ELF-1 (cell line): Measurements from ENCODE around the gene EGFR.
"Not testable (repeated sequence)": the region's sequence is repeated elsewhere in the genome, so short reads cannot be mapped to it uniquely, and the experiment has no call there.

Experiments
- DNase-seq: peaks from one replicate; pipeline ENCODE4 v3.0.0-alpha.2; 2016; ENCODE audit warnings: low read depth, low spot score

EGFR gene

DNA sequence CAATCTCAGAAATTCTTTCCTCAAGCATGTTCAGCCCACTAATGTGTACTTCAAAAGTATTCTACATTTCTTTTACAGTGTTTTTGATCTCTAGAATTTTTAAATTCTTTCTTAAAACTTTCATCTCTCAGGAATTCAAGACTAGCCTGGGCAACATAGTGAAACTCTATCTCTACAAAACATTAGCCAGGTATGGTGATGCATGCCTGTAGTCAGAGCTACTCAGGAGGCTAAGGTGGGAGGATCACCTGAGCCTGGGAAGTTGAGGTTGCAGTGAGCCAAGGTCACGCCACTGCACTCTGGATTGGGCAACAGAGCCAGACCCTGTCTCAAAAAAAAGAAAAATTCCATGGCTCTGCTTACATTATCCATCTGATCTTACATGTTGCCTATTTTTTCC lies 5.0 kb upstream of the EGFR start:
- DNase-seq = no peak

DNA sequence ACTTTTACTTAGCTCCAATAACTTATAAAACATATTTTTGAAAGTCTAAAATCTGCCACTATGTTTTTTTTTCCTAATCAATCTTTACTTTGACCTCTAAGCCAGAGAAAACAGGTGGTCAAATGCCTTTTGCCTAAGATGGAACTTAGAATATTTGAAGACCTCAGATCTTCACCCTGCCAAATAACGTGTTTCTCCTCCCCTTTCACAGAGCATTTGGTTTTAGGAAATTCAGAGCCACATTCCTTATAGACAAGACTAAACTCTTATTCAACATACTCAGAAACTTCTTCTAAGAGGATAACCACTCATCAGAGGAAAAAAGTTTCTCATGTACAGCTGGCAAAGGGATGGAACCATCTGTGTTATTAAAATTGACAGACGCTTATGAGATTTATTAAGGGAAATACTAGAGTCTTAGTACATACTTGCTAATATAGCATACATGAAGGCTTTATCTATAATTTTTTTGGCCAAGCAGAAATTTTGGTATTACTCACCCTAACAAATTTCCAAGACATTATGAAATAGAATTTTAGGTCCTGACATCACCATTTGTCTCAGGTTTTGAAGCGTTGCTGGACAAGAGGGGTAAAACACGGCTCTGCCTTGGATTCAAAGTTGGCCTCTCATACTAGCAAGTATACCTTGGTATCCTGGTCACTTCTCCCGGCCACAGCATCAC lies 2.6 kb upstream of the EGFR start:
- DNase-seq = no peak

DNA sequence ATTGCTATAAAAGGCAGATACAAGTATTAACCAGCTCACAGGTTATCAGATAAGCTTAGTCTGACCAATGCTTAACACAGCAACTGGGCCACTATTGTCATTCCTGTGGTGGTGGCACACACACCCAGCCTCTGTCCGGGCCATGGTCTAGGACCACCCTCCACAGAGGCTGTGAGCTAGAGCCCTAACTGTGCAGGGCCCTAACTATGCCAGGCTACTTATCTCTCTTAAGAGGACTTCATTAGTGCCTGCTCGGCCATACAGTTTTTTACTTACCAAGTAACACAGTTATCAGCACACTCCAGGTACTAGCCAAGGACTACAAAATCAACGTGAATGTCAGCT lies 2.1 kb upstream of the EGFR start:
- DNase-seq = no peak

DNA sequence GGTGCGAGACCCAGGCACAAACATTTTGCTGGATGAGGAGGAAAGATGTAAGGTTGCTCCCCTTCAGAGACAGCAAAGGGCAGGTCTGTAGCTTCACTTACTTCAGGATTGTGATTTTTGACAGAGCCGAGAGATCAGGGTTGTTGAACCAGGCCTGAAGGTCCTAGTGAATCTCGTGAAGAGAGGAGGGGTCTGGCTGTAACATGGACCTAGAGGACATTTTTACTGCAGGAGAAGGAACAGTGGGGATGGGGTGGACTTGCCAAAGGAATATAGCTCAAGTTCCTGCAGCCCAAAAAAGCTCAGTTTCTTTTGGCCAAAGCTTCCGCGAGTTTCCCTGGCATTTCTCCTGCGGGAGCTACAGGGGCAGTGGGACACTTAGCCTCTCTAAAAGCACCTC lies 976 bp upstream of the EGFR start:
- no peak for DNase-seq

DNA sequence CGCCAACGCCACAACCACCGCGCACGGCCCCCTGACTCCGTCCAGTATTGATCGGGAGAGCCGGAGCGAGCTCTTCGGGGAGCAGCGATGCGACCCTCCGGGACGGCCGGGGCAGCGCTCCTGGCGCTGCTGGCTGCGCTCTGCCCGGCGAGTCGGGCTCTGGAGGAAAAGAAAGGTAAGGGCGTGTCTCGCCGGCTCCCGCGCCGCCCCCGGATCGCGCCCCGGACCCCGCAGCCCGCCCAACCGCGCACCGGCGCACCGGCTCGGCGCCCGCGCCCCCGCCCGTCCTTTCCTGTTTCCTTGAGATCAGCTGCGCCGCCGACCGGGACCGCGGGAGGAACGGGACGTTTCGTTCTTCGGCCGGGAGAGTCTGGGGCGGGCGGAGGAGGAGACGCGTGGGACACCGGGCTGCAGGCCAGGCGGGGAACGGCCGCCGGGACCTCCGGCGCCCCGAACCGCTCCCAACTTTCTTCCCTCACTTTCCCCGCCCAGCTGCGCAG lies 424 bp downstream of the EGFR start:
- peak; percentile 50 for DNase-seq

DNA sequence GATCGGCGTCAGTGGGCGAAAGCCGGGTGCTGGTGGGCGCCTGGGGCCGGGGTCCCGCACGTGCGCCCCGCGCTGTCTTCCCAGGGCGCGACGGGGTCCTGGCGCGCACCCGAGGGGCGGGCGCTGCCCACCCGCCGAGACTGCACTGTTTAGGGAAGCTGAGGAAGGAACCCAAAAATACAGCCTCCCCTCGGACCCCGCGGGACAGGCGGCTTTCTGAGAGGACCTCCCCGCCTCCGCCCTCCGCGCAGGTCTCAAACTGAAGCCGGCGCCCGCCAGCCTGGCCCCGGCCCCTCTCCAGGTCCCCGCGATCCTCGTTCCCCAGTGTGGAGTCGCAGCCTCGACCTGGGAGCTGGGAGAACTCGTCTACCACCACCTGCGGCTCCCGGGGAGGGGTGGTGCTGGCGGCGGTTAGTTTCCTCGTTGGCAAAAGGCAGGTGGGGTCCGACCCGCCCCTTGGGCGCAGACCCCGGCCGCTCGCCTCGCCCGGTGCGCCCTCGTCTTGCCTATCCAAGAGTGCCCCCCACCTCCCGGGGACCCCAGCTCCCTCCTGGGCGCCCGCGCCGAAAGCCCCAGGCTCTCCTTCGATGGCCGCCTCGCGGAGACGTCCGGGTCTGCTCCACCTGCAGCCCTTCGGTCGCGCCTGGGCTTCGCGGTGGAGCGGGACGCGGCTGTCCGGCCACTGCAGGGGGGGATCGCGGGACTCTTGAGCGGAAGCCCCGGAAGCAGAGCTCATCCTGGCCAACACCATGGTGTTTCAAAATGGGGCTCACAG lies 1.1 kb downstream of the EGFR start:
- DNase-seq = peak; percentile 45

DNA sequence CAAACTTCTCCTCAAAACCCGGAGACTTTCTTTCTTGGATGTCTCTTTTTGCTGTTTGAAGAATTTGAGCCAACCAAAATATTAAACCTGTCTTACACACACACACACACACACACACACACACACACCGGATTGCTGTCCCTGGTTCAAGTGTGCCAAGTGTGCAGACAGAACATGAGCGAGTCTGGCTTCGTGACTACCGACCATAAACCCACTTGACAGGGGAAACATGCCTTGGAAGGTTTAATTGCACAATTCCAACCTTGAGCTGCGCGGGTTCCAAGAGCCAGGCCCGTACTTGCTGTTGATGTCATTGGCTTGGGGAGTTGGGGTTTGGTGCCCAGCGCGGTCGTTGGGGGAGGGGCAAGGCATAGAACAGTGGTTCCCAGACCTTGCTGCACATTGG lies 1.7 kb downstream of the EGFR start:
- DNase-seq = peak; percentile 20

DNA sequence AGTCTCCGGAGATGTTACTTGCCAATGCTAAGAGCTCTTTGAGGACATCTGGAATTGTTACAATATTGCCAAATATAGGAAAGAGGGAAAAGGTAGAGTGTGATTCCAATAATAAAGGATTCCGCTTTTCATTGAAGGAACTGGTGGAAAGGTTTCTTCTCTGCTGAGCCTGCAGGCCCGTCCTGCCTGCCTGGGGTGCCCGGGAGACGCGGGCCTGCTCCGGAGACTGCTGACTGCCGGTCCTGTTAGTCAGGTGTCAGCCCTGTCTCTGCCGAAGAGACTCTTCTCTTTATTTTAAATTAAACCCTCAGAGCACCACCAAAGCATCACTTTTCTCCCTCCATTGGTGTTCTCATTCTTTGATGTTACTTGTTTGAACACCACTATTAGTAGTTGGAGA lies 2.2 kb downstream of the EGFR start:
- no peak for DNase-seq

DNA sequence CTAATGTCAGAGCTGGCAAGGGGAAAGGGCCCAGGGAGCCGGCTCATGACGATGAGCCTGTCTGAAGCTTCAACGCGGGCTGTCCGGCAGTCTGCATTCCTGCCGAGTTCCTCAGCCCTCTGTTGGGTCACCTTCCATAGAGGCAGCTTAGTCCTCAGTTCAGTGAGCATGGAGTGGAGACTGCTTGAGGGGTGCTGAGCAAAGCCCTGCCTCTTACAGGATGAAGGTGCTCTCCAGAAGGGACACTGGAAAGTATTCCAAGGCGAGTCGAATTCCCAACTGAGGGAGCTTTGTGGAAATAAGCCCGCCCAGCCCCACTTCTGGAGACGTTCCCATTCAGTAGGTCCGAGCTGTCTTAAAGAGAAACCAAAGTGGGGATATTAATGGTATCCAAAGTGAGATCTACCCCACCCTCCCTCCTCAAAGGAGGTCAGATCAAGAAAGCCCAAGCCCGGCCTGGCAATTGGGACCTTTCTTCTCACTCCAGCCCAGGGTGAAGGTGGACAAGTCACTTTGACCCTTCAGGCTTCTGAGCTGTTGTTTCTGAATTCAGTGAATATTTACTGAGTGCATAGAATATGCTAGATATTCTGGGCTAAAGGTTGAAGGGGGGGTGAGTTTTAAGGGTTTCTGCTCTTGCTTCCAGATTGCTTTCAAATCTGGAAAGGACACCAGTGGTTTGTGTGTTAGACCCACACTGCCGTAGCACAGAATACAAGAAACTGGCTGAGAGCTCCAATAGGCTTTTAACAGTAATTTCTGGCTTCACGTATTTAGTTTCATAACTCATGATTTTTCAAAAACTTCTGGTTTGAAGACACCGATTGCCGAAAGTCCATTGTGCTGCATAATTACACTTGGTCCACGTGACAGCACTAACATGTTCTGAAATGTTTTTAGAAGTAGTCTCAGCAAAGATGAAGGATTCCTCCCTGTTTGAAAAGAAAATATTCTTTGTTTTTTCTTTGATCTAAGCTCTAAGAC lies 3.5 kb downstream of the EGFR start:
- no peak for DNase-seq

DNA sequence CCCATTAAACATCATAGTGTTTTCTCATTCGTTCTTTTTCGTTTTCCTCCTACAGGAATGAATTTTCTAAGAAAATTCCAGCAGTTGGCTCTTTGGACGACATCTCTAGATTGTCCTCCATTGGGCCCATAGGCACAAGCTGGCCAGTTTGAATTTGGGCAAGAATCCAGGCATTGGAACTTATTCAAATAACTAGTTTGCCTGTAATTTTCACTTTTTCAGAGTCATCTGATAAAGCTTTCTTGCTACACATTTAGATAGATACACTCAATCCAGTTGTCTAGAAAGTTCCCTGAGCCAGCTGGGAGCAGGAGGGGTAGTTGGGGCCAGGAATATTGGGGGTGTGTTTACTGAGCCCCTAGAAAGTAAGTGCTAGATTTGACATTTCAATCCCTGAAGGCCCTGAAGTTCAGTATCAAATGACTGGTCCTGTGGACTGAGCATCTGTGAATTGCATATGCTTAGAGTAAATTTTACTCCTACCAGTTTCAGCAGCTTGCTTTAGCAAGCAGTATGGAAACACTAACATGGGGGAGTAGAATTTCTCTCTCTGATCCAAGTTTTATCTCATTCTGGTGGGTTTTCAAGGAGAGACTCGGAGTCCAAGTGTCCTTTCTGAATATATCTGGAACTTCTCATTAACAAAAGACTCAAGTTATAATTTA lies 5.2 kb downstream of the EGFR start:
- DNase-seq = no peak

DNA sequence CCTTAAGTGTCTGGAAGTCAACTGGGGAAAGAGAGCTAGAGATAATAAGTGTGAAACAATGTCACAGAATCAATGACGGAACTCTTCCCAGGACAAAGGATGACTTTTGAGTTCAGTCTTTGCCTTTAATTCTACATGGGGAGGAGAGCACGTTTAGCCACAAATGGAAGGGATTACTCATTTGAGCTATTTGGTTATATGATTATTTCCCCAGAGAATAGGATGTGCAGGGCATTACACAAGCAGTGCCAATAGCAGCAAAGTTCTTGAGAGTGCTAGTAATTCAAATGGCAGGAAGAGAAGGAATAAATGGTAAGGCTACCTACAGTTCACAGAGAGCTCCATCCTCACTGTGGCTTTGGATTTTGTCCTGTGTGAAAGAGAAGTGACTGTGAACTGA lies 6.0 kb downstream of the EGFR start:
- no peak for DNase-seq

DNA sequence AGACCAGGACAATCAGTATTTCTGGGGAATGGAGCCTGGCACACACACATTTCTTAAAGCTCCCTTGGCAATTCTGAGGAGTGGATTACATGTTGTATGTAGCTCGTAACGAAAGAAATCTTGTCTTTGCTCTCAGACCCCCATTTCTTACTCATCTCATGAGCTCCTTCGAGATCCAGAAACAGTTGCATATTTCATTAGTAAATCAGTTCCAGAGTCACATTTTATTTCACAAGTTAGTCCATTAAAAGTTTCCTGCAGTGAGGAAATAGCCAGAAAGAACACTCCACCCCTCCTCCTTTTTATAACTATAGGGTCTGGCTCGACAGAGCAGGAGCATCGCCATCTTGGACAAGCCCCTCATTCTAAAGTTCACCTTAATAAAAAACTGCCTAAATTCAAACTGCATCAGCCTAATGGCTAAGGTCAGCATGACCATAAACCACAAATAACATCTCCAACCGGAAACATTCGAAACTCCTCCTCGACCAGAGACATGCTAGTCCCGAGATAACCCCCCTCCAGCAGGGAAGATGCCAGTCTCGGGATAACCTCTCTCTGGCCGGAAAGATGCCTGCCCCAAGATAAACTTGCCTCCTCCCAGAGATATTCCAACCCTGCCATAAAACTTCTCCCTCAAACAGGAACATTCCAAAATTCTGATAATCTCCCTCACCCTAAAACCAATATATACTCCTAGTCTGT lies 7.4 kb downstream of the EGFR start:
- no peak for DNase-seq

DNA sequence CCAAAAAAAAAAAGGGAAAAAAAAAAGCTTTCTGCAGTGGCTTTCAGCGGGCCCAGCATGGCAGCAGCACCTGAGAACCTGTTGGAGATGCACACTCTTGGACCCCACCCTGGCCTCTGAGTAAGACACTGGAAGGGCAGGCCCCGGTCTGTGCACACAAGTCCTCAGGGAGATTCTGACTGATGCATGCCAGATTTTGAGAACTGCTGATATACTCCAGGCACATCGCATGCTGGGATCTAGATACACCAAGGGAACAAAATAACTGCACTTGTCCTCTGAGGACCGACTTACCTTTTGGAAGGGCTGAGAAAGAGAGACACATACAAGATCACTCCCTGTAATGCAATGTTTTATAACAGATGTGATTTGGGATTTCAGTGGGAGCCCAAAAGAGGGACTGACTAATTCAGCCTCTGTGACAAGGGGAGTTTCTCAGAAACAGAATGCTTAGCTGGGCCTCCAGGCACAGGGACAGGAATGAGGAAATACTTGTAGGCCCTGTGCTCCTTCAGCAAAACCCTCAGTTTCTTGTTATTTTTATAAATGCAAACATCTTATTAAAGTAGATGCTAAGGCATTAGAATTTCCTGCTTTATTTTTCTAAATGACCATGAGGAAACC lies 8.2 kb downstream of the EGFR start:
- peak; percentile 63 for DNase-seq

DNA sequence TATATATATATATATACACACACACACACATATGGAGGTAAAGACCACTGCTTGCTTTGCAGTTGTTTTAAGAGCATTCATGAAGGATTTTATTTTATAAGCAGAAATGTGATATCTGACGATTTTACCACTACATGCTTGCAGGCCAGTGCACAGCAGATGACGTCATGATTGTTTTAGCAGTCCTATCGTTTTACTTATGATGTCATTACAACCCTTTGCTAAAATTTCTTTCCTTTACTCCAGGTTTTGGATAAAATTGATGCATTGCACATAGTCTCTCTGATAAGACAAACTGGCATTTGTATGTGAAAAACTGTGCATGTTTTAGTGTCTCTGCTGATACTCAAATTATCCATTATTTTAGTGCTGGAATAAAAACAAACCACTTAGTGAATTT lies 9.2 kb downstream of the EGFR start:
- DNase-seq = no peak

DNA sequence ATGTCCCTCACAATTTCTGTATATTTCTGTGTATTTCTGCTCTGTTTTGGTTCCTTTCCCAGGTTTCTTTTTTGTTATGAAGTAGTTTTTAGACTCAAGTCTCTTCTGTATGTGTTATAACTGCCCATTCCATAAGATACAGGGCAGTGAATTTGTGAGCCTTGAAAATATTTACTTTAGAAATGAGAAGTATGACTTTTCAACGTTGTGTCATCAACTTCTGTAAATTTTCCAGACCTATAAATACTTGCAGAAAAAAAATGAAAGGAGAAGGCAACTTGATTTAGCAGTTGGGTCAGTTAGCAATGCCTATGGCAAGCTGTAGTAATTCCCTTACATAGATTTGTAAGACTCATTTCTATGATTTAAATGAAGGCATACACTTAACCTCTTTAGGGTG lies 11.5 kb downstream of the EGFR start:
- DNase-seq = no peak

DNA sequence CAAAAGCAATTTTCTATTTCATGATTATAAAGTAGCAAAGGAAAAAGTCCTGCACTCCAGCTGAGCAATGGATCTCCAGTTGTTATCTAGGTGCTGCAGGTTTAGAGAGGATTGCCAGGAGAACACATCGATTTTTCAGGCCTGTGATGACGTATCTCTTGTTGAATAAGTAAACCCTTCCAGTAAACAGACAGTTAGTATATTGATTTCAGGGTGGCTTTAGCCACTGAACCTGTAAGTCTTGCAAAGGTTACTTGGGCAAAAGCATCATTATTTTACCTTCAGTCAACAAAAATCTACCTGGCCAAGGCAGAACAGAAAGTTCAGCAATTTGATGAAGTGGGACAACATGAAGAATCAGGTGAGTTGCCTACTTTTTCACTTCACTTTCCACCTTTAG lies 12.3 kb downstream of the EGFR start:
- no peak for DNase-seq

DNA sequence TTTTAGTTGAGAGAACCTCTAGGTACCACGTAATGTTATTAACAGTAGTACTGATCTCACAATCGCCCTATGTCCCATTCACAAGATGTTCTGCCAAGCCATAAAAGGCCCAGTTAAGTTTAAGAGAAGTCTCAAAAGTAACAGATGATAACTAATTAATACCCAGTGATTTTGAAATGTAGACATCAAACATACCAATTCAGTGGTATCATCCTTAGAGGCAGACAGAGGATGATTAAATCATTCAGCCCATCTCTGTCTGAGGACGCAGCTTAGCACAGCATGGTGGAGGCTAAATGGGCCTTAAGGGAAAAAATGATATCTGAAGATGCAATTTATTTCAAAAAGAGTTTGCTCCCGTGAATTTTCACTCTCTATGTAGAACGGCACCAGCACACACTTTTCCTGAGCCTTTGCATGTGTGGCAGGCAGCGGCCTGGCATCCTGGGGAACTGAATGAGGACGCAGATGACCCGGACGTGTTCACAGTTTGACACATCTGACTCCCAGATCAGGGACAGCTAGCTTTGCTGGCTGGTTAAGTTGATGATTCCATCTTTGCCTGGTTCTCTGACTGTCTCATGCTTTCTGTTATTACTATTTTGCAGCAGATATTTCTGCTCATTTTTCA lies 13.4 kb downstream of the EGFR start:
- DNase-seq = no peak

DNA sequence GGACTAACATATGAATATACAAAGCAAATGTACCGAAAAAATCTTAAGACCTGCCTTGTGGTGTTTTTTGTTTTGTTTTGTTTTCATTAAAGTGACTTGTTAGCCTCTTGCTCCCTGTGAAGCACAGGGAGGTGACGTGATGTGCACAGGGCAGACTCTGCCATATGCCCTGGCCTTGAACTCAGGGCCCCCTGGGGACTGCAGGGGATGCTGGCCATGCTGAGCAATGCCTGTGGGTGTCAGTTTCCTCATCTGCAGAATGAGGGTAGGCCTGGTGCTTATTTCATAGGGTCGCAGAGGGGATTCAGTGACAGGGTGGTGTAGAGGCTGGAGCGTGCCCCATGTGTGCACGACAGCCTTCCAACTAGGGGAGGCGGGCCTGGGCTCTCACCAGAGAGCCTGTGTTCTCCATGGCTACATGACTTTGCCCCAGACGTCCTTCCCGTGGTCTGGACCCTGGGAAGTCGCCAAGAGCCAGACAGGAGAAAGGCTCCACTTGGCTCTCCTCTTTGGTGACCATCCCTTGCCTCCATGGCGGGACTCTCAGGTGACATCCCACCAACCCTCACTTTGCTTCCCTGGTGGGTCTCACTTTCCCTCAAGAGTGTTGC lies 14.5 kb downstream of the EGFR start:
- no peak for DNase-seq

DNA sequence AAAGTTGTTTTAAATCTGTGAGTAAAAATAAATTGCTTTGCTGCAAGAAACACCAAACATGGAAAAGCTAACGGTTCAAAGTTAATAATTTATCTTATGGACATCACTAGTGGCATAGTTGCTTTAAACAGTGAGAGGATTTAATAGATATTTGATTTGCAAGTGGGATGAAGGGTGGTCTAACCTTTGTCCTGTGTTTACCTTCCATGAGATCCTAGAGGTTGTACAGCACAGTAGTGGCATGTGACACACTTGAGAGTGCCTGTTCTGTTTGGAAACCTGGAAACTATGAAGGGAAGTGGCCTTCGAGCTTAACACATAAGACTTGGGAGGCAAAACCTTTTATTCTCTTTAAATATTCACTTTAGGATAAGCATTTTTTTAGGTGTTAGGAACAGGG lies 16.0 kb downstream of the EGFR start:
- no peak for DNase-seq

DNA sequence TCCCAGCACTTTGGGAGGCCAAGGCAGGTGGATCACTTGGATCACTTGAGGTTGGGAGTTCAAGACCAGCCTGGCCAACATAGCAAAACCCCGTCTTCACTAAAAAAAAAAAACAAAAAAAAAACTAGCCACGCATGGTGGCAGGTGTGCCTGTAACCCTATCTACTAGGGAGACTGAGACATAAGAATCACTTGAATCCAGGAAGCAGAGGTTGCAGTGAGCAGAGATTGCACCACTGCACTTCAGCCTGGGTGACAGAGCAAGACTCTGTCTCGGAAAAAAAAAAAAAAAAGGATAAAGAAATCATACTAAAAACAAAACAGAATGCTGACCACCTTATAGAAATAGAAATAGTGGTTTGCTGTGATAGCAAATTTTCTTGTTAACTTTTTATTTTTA lies 16.6 kb downstream of the EGFR start:
- DNase-seq = not testable (repeated sequence)
